Peyer's patch (tissue), 4 donors: ENCODE measurements around the gene DHX16.

Experiments
- POLR2A ChIP-seq, 2 donors: fragments of 450-650 bp; IDR thresholded peaks; one replicate each; pipeline ENCODE4 v1.5.1; 2017; ENCODE audit warnings: antibody characterized with exemption in 2 of 2, mild to moderate bottlenecking in 2 of 2, moderate library complexity in 2 of 2
- TF ChIP-seq, protein P1 (sequence below), 6 experiments: fragments of 450-650 bp in 4 of 6; fragments of 200-600 bp in 2 of 6; sonication (generic) in 1 of 6; IDR thresholded peaks; one replicate each; pipeline ENCODE4 v1.5.1; 2017 to 2019; ENCODE audit warnings: antibody characterized with exemption in 6 of 6, mild to moderate bottlenecking in 3 of 6, moderate library complexity in 1 of 6

GRCh38 chr6:30686908-30687658 is 14.3 kb upstream of the DHX16 start:
- TF ChIP-seq, protein P1, sequence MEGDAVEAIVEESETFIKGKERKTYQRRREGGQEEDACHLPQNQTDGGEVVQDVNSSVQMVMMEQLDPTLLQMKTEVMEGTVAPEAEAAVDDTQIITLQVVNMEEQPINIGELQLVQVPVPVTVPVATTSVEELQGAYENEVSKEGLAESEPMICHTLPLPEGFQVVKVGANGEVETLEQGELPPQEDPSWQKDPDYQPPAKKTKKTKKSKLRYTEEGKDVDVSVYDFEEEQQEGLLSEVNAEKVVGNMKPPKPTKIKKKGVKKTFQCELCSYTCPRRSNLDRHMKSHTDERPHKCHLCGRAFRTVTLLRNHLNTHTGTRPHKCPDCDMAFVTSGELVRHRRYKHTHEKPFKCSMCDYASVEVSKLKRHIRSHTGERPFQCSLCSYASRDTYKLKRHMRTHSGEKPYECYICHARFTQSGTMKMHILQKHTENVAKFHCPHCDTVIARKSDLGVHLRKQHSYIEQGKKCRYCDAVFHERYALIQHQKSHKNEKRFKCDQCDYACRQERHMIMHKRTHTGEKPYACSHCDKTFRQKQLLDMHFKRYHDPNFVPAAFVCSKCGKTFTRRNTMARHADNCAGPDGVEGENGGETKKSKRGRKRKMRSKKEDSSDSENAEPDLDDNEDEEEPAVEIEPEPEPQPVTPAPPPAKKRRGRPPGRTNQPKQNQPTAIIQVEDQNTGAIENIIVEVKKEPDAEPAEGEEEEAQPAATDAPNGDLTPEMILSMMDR (IDR thresholded peaks at IDR 0.05): no peak
- TF ChIP-seq POLR2A (IDR thresholded peaks at IDR 0.05): no peak
